GM06990 (cell line): ENCODE measurements around the gene GPR39.

Experiments
- DNase-seq: peaks from one replicate; pipeline ENCODE4 v3.0.0-alpha.2; 2011; ENCODE audit not compliant: insufficient read length; ENCODE audit errors: extremely low read depth
- H3K27me3 ChIP-seq: replicated peaks from 2 replicates; pipeline ENCODE4 v1.6.0; 2011; ENCODE audit warnings: low read length; ENCODE audit not compliant: control insufficient read depth, insufficient read depth
- H3K36me3 ChIP-seq: 2 replicates; pipeline ENCODE4 v1.5.1; 2011; ENCODE audit warnings: low read length; ENCODE audit not compliant: control insufficient read depth, insufficient read depth
- H3K4me3 ChIP-seq: replicated peaks from 2 replicates; pipeline ENCODE4 v1.5.1; 2011; ENCODE audit warnings: low read depth, mild to moderate bottlenecking, control low read depth, low read length
- TF ChIP-seq, protein P1 (sequence below): IDR thresholded peaks from 2 replicates; pipeline ENCODE4 v1.5.1; 2011; ENCODE audit warnings: low read length, control low read depth, mild to moderate bottlenecking, inconsistent platforms; ENCODE audit not compliant: insufficient read depth, poor library complexity, severe bottlenecking

Gene GPR39

DNA sequence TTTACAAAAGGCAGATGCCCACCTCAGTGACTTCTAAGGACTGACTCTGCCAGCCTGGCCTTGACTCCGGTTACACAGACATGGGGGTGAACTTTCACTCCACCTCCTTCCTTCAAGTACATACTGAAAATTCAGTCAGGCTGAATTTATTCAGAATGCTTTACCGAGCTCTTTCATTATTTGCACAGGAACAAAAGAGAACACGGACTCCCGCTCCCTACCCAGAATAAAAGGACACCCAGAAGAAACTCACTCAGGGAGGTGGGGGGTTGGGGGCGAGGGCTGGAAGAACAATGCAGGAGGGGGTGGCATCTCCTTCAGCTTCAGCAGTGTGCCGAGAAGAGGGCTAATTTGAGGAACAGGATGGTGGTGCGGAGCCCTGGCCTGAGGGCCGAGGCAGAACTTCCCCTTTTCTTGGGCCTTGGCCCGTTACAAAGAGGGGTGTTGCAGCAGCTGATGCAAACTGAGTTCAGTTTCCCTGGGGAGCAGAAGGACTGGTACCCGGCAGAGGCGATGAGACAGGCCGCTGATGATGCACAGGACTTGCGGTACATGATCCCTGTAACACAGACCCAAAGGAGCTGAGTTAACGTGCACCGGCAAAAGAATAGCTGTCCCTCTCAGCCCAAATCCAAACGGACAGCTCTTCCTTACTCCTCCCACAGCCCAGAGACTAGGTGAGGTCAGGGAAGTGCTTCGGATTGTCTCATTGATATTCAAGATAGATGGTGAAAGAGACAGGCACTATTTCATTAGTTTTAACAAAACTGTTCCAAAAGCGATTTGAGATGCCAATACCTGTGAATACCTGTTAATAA, 229.3 kb downstream of the GPR39 start:
- no peaks in the 10 kb centered on the region; the same call in 1 of the 2 replicates for H3K27me3 ChIP-seq
- DNase-seq, result no peak
- H3K36me3 ChIP-seq, result no peaks in the 10 kb centered on the region
- TF ChIP-seq, protein P1, sequence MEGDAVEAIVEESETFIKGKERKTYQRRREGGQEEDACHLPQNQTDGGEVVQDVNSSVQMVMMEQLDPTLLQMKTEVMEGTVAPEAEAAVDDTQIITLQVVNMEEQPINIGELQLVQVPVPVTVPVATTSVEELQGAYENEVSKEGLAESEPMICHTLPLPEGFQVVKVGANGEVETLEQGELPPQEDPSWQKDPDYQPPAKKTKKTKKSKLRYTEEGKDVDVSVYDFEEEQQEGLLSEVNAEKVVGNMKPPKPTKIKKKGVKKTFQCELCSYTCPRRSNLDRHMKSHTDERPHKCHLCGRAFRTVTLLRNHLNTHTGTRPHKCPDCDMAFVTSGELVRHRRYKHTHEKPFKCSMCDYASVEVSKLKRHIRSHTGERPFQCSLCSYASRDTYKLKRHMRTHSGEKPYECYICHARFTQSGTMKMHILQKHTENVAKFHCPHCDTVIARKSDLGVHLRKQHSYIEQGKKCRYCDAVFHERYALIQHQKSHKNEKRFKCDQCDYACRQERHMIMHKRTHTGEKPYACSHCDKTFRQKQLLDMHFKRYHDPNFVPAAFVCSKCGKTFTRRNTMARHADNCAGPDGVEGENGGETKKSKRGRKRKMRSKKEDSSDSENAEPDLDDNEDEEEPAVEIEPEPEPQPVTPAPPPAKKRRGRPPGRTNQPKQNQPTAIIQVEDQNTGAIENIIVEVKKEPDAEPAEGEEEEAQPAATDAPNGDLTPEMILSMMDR, result no peak
- H3K4me3 ChIP-seq, result no peak overlapping the region

DNA sequence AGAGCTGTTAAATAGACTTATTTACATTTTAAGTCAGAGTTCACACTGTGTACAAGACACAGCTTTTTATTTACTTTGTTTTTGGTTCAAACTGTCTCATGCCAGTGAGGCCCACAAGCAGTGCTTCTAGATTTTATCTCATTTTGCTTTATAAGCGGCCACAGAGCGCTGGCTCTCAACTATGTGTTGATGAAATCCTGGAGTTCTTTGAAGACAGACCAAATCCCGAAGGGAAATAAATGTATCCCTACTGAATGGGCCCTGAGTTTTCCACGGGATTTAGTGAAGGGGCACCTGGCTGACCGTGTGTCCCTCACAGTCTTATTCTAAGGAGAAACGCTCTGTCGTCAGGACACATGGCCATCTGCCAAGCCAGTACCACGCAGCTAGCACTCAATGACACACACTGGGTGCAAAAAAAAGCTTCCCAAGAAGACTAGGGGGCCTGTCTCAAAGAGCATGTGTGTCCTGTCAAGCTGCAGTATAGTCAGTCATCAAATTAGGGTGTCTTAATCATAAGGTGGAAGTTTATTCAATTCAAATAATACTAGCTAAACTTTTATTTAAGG, 230.0 kb downstream of the GPR39 start:
- DNase-seq, result no peak
- no peaks in the 10 kb centered on the region; the same call in 1 of the 2 replicates for H3K27me3 ChIP-seq
- no peaks in the 10 kb centered on the region for H3K36me3 ChIP-seq
- no peak overlapping the region for H3K4me3 ChIP-seq
- TF ChIP-seq, protein P1, result no peak

DNA sequence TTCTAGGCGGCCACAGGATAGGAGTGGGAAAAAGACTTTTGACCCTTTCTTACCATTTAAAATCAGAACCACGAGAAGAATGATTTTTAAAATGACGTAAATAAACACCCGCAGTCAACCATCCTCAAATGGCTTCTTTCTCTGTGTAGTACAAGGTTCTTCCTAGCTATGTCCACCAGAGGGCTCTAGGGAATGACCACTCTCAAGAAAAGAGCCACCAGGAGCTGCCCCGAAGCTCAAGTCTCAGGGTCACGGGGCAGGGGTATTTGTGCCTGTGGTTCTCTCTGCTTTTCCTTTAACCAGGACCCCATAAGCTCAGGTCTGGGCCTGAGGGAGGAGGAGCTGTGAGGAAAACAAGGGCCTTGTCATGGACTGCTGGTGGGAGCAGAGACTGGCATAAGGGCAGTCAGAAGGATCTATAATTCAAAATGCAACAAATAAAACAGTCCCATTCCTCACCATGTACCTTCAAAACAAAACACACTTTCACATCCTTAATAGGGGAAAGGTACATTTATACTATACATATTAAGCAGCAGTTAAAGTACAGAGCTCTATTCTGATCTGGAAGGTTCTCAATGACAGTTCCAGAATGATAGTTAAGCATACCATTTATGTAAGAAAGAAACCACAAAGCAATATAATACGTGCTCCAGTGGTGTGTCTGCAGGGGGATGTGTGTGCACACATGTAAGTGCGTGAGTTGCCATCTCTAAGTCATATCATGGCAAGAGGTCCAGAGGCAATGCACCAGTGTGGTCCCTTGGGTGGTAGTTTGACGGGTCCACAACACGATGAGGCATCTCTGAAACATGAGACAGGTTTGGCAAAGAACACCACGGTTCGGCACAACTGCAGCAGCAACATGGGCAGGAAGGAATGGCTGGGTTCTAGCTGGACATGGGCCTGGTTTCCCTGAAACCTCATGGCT, 234.8 kb downstream of the GPR39 start:
- no peak for DNase-seq

DNA sequence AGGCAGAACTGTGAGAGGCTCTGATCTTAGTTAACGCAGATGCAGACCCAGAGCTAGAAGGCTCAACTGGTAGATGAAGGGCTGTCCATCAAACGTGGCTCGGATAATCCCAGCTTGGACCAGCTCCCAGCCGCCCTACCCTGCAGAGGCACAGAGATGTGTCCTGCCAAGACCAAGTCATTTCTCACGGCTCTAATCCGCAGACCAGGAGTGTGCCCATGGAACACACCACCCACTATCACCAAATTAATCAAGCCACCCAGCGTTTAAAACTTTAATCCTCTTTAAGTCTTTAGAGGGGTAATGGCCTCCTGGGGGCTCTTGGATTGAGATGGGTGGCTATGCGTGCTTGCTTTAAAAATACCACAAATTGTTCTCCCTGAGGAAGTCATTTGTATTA, 235.9 kb downstream of the GPR39 start:
- Histone ChIP-seq H3K4me3 (no peak overlapping the region), H3K27me3 (no peaks in the 10 kb centered on the region), H3K36me3 (no peaks in the 10 kb centered on the region)
- TF ChIP-seq, protein P1, result no peak
- DNase-seq, result no peak

More for the DNA sequence above, 234.8 kb downstream of the GPR39 start:
- no peak overlapping the region for H3K4me3 ChIP-seq
- TF ChIP-seq, protein P1, result peak; percentile 56
- no peaks in the 10 kb centered on the region for H3K36me3 ChIP-seq
- H3K27me3 ChIP-seq, result no peaks in the 10 kb centered on the region

DNA sequence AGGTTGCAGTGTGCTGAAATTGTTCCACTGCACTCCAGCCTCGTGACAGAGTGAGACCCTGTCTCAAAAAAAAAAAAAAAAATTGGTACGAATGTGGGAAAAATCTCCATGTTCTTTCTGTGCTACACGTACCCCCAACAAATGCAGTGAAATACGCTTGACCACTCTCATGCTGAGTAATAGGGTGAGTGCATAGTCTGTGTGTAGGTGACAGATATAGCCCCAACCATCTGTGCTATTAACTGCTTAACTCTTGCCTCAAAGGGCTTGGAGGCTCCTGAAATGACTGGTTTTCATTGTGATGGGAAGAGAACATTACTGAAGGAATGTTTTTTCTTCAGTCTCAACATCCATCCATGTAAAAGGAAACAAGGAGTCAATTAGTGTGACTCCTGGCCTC, 237.7 kb downstream of the GPR39 start:
- Histone ChIP-seq H3K27me3 (no peaks in the 10 kb centered on the region), H3K4me3 (no peak overlapping the region), H3K36me3 (no peaks in the 10 kb centered on the region)
- no peak for DNase-seq
- TF ChIP-seq, protein P1, result no peak
